H1 (cell line): ENCODE data around the gene PRODH2. TPM values are rescaled to one million over a fixed set of nuclear protein-coding genes. Genes with fewer than 3 reads are reported as not detected.

Source experiments
- CTCF ChIA-PET: fragments of 300-600 bp; sonication (Branson Sonifier 250); formaldehyde crosslinking; loops from one replicate; lab custom pipeline; 2021; ENCODE audit not compliant: partially characterized antibody; lab: Charles Lee
- POLR2A ChIA-PET: fragments of 300-600 bp; sonication (Branson Sonifier 250); formaldehyde crosslinking; loops from one replicate; lab custom pipeline; 2021; ENCODE audit warnings: inconsistent platforms; ENCODE audit not compliant: partially characterized antibody; lab: Charles Lee
- DNase-seq, 2 experiments: peaks; one replicate each; pipeline versions ENCODE4 v3.0.0 to v3.0.0-alpha.2; 2010 to 2022; ENCODE audit warnings: low spot score in 2 of 2, low read depth in 1 of 2, mixed read lengths in 1 of 2
- FAIRE-seq: peaks from 2 replicates; lab custom pipeline; 2011; peaks lifted over from hg19 to GRCh38; lab: Jason Lieb, UNC
- H2AFZ ChIP-seq: 2 replicates; pipeline ENCODE4 v1.8.1; 2012; ENCODE audit warnings: low read length, inconsistent platforms
- H2AK5ac ChIP-seq: 2 replicates; pipeline ENCODE4 v1.6.1; 2013; ENCODE audit warnings: low read depth, low read length
- H2BK120ac ChIP-seq: replicated peaks from 2 replicates; pipeline ENCODE3; 2013; ENCODE audit warnings: low read depth, low read length, inconsistent platforms
- H2BK12ac ChIP-seq: 2 replicates; pipeline ENCODE4 v1.6.1; 2013; ENCODE audit warnings: low read depth, low read length
- H2BK15ac ChIP-seq: 2 replicates; pipeline ENCODE4 v1.6.1; 2013; ENCODE audit warnings: low read length
- H2BK20ac ChIP-seq: 2 replicates; pipeline ENCODE4 v1.6.1; 2013; ENCODE audit warnings: low read length
- H2BK5ac ChIP-seq: 2 replicates; pipeline ENCODE4 v1.6.1; 2013; ENCODE audit warnings: low read depth, low read length
- H3K14ac ChIP-seq: 2 replicates; pipeline ENCODE4 v1.6.1; 2013; ENCODE audit warnings: inconsistent platforms; ENCODE audit not compliant: insufficient read length
- H3K18ac ChIP-seq: 2 replicates; pipeline ENCODE4 v1.6.1; 2013; ENCODE audit warnings: low read length; ENCODE audit errors: extremely low read depth
- H3K23ac ChIP-seq: 2 replicates; pipeline ENCODE4 v1.6.1; 2013; ENCODE audit warnings: inconsistent platforms; ENCODE audit not compliant: insufficient read length
- H3K23me2 ChIP-seq: 2 replicates; pipeline ENCODE4 v1.6.1; 2013; ENCODE audit warnings: low read depth, low read length
- H3K27ac ChIP-seq: 2 replicates; pipeline ENCODE4 v1.6.1; 2011; ENCODE audit warnings: low read depth, low read length, inconsistent platforms
- H3K27me3 ChIP-seq, 4 experiments: replicated peaks in 1 of 4; 1 replicate in 1 of 4; 2 replicates in 3 of 4; pipeline versions ENCODE4 v1.6.1 to v1.8.1; 2011 to 2013; ENCODE audit warnings: low read length in 3 of 4, mild to moderate bottlenecking in 3 of 4, inconsistent platforms in 2 of 4, mixed read lengths in 2 of 4, moderate library complexity in 1 of 4; ENCODE audit not compliant: control insufficient read depth in 3 of 4, insufficient read depth in 3 of 4; ENCODE audit errors: extremely low read depth in 1 of 4
- H3K36me3 ChIP-seq, 4 experiments: 2 replicates each; pipeline versions ENCODE4 v1.6.1 to v1.8.1; 2011 to 2013; ENCODE audit warnings: mild to moderate bottlenecking in 4 of 4, low read length in 3 of 4, moderate library complexity in 2 of 4, control low read depth in 1 of 4, inconsistent platforms in 1 of 4; ENCODE audit not compliant: insufficient read depth in 4 of 4, control insufficient read depth in 2 of 4
- H3K4ac ChIP-seq: replicated peaks from 2 replicates; pipeline ENCODE3; 2013; ENCODE audit warnings: low read length, low read depth, mixed read lengths, inconsistent platforms; ENCODE audit not compliant: insufficient read length
- H3K4me1 ChIP-seq, 4 experiments: replicated peaks in 1 of 4; 1 replicate in 1 of 4; 2 replicates in 3 of 4; pipeline versions ENCODE4 v1.6.1 to v1.8.1; 2011 to 2013; ENCODE audit warnings: low read length in 3 of 4, inconsistent platforms in 2 of 4, mixed read lengths in 1 of 4; ENCODE audit not compliant: insufficient read depth in 4 of 4, control insufficient read depth in 3 of 4
- H3K4me2 ChIP-seq, 2 experiments: 2 replicates each; pipeline versions ENCODE4 v1.6.1 to v1.8.1; 2011 to 2013; ENCODE audit warnings: low read depth in 2 of 2, low read length in 2 of 2, control low read depth in 1 of 2, inconsistent platforms in 1 of 2, mild to moderate bottlenecking in 1 of 2; ENCODE audit not compliant: insufficient read depth in 1 of 2
- H3K4me3 ChIP-seq, 4 experiments: fragments of 200-600, 300-600 bp in 1 of 4; sonication (generic), shearing (Covaris generic), sonication (Bioruptor Twin) in 1 of 4; 2 replicates each; pipeline versions ENCODE4 v1.5.1 to v1.8.1; 2011 to 2016; ENCODE audit warnings: low read length in 4 of 4, low read depth in 3 of 4, control low read depth in 2 of 4, inconsistent platforms in 2 of 4, mild to moderate bottlenecking in 2 of 4, mixed read lengths in 1 of 4, moderate library complexity in 1 of 4; ENCODE audit not compliant: insufficient read depth in 2 of 4; ENCODE audit errors: extremely low read depth in 1 of 4
- H3K56ac ChIP-seq: replicated peaks from 2 replicates; pipeline ENCODE3; 2013; ENCODE audit warnings: low read depth, mild to moderate bottlenecking, mixed read lengths, low read length, inconsistent platforms; ENCODE audit not compliant: insufficient read length
- H3K79me1 ChIP-seq: 2 replicates; pipeline ENCODE4 v1.6.1; 2013; ENCODE audit warnings: low read depth, low read length, control low read depth
- H3K79me2 ChIP-seq, 2 experiments: 2 replicates each; pipeline versions ENCODE4 v1.6.1 to v1.8.1; 2012 to 2013; ENCODE audit warnings: low read length in 2 of 2, mild to moderate bottlenecking in 2 of 2, inconsistent platforms in 1 of 2; ENCODE audit not compliant: insufficient read depth in 2 of 2, control insufficient read depth in 1 of 2
- H3K9ac ChIP-seq, 4 experiments: replicated peaks in 1 of 4; 1 replicate in 1 of 4; 2 replicates in 3 of 4; pipeline versions ENCODE4 v1.6.1 to v1.8.1; 2011 to 2013; ENCODE audit warnings: low read depth in 3 of 4, low read length in 3 of 4, control low read depth in 2 of 4, mild to moderate bottlenecking in 2 of 4, moderate library complexity in 2 of 4, inconsistent platforms in 1 of 4; ENCODE audit errors: extremely low read depth in 1 of 4
- H3K9me3 ChIP-seq, 2 experiments: 2 replicates each; pipeline versions ENCODE4 v1.6.1 to v1.8.1; 2012 to 2013; ENCODE audit warnings: mild to moderate bottlenecking in 2 of 2, moderate library complexity in 2 of 2, control low read depth in 1 of 2, inconsistent platforms in 1 of 2, low read depth in 1 of 2, low read length in 1 of 2, mixed read lengths in 1 of 2; ENCODE audit not compliant: insufficient read depth in 2 of 2
- H4K20me1 ChIP-seq, 2 experiments: replicated peaks in 1 of 2; 2 replicates each; pipeline versions ENCODE3 to v1.8.1; 2011 to 2013; ENCODE audit warnings: inconsistent platforms in 2 of 2, low read length in 2 of 2, mild to moderate bottlenecking in 1 of 2; ENCODE audit not compliant: insufficient read depth in 2 of 2, control insufficient read depth in 1 of 2
- H4K5ac ChIP-seq: 2 replicates; pipeline ENCODE4 v1.6.1; 2013; ENCODE audit warnings: low read length, low read depth, mixed read lengths, inconsistent platforms; ENCODE audit not compliant: insufficient read length
- H4K8ac ChIP-seq: 2 replicates; pipeline ENCODE4 v1.8.0; 2013; ENCODE audit warnings: mild to moderate bottlenecking, moderate library complexity, low read length, inconsistent platforms; ENCODE audit not compliant: insufficient read depth; ENCODE audit errors: extremely low read depth
- H4K91ac ChIP-seq: replicated peaks from 2 replicates; pipeline ENCODE3; 2013; ENCODE audit warnings: low read length, mixed read lengths, inconsistent platforms; ENCODE audit not compliant: insufficient read length
- ATF3 ChIP-seq: IDR thresholded peaks from 2 replicates; pipeline ENCODE4 v1.6.1; 2011; ENCODE audit warnings: low read depth, mild to moderate bottlenecking, low read length; ENCODE audit not compliant: insufficient read depth
- E2F6 ChIP-seq: IDR thresholded peaks from 2 replicates; pipeline ENCODE4 v1.6.1; 2012; ENCODE audit warnings: inconsistent platforms
- EZH2 ChIP-seq: fragments of 200-600 bp; sonication (generic); IDR thresholded peaks from 2 replicates; pipeline ENCODE4 v1.7.1; 2012; ENCODE audit warnings: low read depth, mild to moderate bottlenecking, moderate library complexity, low read length, inconsistent platforms; ENCODE audit not compliant: severe bottlenecking
- HDAC6 ChIP-seq: IDR thresholded peaks from one replicate; pipeline ENCODE4 v1.7.1; 2012; ENCODE audit warnings: low read depth, mild to moderate bottlenecking, inconsistent platforms, low read length, moderate library complexity
- MAFK ChIP-seq: IDR thresholded peaks from 2 replicates; pipeline ENCODE4 v1.6.1; 2012; ENCODE audit warnings: low read depth, mild to moderate bottlenecking, improper control_type of control experiment, low read length
- RFX5 ChIP-seq: IDR thresholded peaks from 2 replicates; pipeline ENCODE4 v1.6.1; 2011; ENCODE audit warnings: low read depth, low read length, improper control_type of control experiment, borderline replicate concordance
- SIN3A ChIP-seq, 2 experiments: IDR thresholded peaks in 1 of 2; conservative IDR thresholded peaks in 1 of 2; 2 replicates each; pipeline ENCODE4 v1.6.1; 2011 to 2012; ENCODE audit warnings: low read length in 2 of 2, improper control_type of control experiment in 1 of 2, low read depth in 1 of 2, mild to moderate bottlenecking in 1 of 2
- SP4 ChIP-seq: IDR thresholded peaks from 2 replicates; pipeline ENCODE4 v1.6.1; 2012; ENCODE audit warnings: low read length, inconsistent platforms
- SUZ12 ChIP-seq: fragments of 200-600 bp; sonication (generic); IDR thresholded peaks from 2 replicates; pipeline ENCODE4 v1.6.1; 2012; ENCODE audit warnings: mild to moderate bottlenecking, inconsistent platforms, low read length, moderate library complexity, mixed read lengths
- TEAD4 ChIP-seq: IDR thresholded peaks from 2 replicates; pipeline ENCODE4 v1.6.1; 2012; ENCODE audit warnings: low read depth, low read length, inconsistent platforms, mixed read lengths
- ZNF274 ChIP-seq: IDR thresholded peaks from 2 replicates; pipeline ENCODE4 v1.7.0; 2012; ENCODE audit warnings: low read length, borderline replicate concordance; ENCODE audit errors: extremely low read depth
- WGBS, 2 experiments: shearing (Covaris generic) in 1 of 2; methylation state at CpG; one replicate each; pipeline versions ENCODE4 v1.1.6 to v1.1.7; 2013 to 2015; ENCODE audit warnings: low lambda C conversion rate in 2 of 2, mixed read lengths in 2 of 2, inconsistent platforms in 1 of 2, low coverage in 1 of 2, missing lambda C conversion rate in 1 of 2; ENCODE audit not compliant: insufficient replicate concordance in 2 of 2, insufficient coverage in 1 of 2, insufficient read length in 1 of 2; ENCODE audit errors: extremely low coverage in 1 of 2, missing lambda C conversion rate in 1 of 2; 5-methylcytosine and 5-hydroxymethylcytosine counted together
- polyA plus RNA-seq, 7 experiments: library from polyadenylated mRNA; depleted of rRNA in 3 of 7; stranded (reverse) in 5 of 7; unstranded in 2 of 7; fragments of >200 nt in 5 of 7; fragments of 200-250 nt in 2 of 7; gene quantifications; 1 replicate in 5 of 7; 2 replicates in 1 of 7; 4 replicates in 1 of 7; pipeline versions ENCODE4 v1.2.1 to v1.2.3, GENCODE V29; 2011 to 2013; ENCODE audit warnings: missing spikeins in 2 of 7, mixed read lengths in 2 of 7
- total RNA-seq: library from RNA; stranded (reverse); fragmentation: NEBNext Ultra II Directional; extraction: Animal tissue kit (Norgen Biotek cat#: 25700); gene quantifications from 2 replicates; pipeline ENCODE4 v1.2.1, GENCODE V29; 2021

The PRODH2 gene
- total and polyA plus RNA-seq, 2 of the 8 experiments (the other 6 are each of a cell fraction or from before 2014, with no cell fraction given) = not detected

- no peak for DNase-seq
- FAIRE-seq = no peak
- Histone ChIP-seq H4K91ac (no peak overlapping the region), H3K4me3 (no peak overlapping the region), H3K9ac (no peak overlapping the region), H3K23me2 (peaks cover 11% of the 10 kb centered on the region), H4K20me1 (peaks cover 3 to 9% of the 10 kb centered on the region in 2 experiments), H3K27me3 (no peaks in the 10 kb centered on the region; a peak in 1 of 7 replicates), H4K8ac (no peak overlapping the region), H3K4me1 (peaks cover 0 to 10% (median 4%) of the 10 kb centered on the region in 4 experiments; a peak in 5 of 7 replicates), H3K4ac (no peak overlapping the region), H3K23ac (no peak overlapping the region), H3K79me2 (no peaks in the 10 kb centered on the region), H3K79me1 (no peaks in the 10 kb centered on the region), H3K36me3 (no peaks in the 10 kb centered on the region), H2BK12ac (no peak overlapping the region), H2AFZ (no peak overlapping the region), H3K4me2 (no peak overlapping the region), H2BK15ac (no peak overlapping the region), H2BK5ac (no peak overlapping the region), H2BK20ac (no peak overlapping the region), H3K9me3 (no peaks in the 10 kb centered on the region), H2BK120ac (no peak overlapping the region), H3K14ac (no peak overlapping the region), H3K18ac (no peak overlapping the region), H4K5ac (no peak overlapping the region), H3K56ac (no peak overlapping the region), H2AK5ac (no peak overlapping the region), H3K27ac (no peak overlapping the region)
- CTCF ChIA-PET = interaction anchor here (0.6 to 3.8 kb wide), 9 partner anchors 9 to 372 kb away, joined by 3 to 13 read pairs (median 4); no protein-coding TSS in a partner anchor
- WGBS, 2 experiments = 78% methylated on average over 10 of the region's 12 CpGs; no CpG with 5 or more reads in 1 of the 2 experiments
- POLR2A ChIA-PET = interaction anchor here (0.8 to 2.2 kb wide), 3 partner anchors 8 to 61 kb away, joined by 4 to 9 read pairs (median 5); no protein-coding TSS in a partner anchor
- TF ChIP-seq MAFK = no peak
- no peak for TF ChIP-seq RFX5
- no peak for TF ChIP-seq SUZ12
- no peak for TF ChIP-seq ATF3
- TF ChIP-seq HDAC6 = no peak
- TF ChIP-seq ZNF274 = no peak
- no peak for TF ChIP-seq SP4
- no peak for TF ChIP-seq SIN3A (conservative IDR thresholded peaks at IDR 0.05 in 1 of 2, IDR thresholded peaks at IDR 0.05 in 1 of 2; ENCODE audit: low read depth in 1 of 2, low read length in 2 of 2)
- no peak for TF ChIP-seq E2F6
- no peak for TF ChIP-seq TEAD4
- no peak for TF ChIP-seq EZH2
Measured at GRCh38 chr19:35788205-35788960, 24.3 kb downstream of the PRODH2 start.
